Heart left ventricle (tissue), 13 donors: Measurements from ENCODE around the gene RRAGC.

ENCODE experiments used
- POLR2A ChIP-seq, 2 donors: fragments of 450-650 bp; IDR thresholded peaks; one replicate each; pipeline ENCODE4 v1.6.1; 2017; ENCODE audit warnings: antibody characterized with exemption in 2 of 2, mild to moderate bottlenecking in 2 of 2, moderate library complexity in 2 of 2
- TF ChIP-seq, protein P1 (sequence below), 12 donors: fragments of 200-600 bp; sonication (generic) in 4 of 12; IDR thresholded peaks; one replicate each; pipeline versions ENCODE4 v1.5.0 to v1.8.0; 2018 to 2022; ENCODE audit warnings: antibody characterized with exemption in 12 of 12, mild to moderate bottlenecking in 5 of 12
- donor health status: ischemic (EF 13 %, LVEDD 7.1; RV severe dilation, severe dysfunction).
- donor health status: DM: no; HTN: yes; CAD: no.
- donor health status: DM: no; HTN: no; CAD: no.
- donor health status: ischemic (EF 25% LVEDD 6.9; RV normal size, moderate dysfunction).
- donor health status: ischemic (EF 25% LVEDD 5.7; RV mildly dilated, moderate dysfunction).
- donor health status: ischemic (EF 35%, LVEDD 5.7; RV mildly dilated, moderate dysfunction).
- donor health status: nonischemic (EF 11% LVEDD 7.7; RV severe dilation, severe dysfunction).
- donor health status: DM: yes; HTN: yes; CAD: no.
- donor health status: PGD.
- donor health status: ischemic (EF 29% LVEDD 5.4; RV normal size, mild dysfunction).
- donor health status: nonischemic (EF 23%, LVEDD 6.1; RV moderate dilation, normal function).

DNA sequence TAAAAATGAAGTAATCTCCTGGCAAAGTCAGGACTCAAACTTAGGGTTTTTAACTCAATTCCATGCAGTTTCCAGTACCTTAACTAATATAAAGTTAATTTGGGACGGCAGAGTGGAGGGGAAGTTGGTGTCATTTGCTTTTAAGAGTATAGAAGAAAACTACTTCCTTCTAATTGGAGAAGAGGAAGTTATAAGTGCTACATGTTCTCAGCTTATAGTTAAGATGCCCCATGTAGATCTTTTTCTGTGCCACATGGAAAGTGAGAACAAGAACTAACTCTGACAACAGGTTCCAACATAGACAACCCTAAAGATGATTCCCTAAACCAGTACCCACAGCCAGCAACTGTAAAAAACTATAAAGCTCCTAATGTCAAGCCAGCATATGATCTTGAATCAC lies 11.5 kb downstream of the RRAGC start:
- TF ChIP-seq POLR2A (IDR thresholded peaks at IDR 0.05) = no peak
- TF ChIP-seq, protein P1, sequence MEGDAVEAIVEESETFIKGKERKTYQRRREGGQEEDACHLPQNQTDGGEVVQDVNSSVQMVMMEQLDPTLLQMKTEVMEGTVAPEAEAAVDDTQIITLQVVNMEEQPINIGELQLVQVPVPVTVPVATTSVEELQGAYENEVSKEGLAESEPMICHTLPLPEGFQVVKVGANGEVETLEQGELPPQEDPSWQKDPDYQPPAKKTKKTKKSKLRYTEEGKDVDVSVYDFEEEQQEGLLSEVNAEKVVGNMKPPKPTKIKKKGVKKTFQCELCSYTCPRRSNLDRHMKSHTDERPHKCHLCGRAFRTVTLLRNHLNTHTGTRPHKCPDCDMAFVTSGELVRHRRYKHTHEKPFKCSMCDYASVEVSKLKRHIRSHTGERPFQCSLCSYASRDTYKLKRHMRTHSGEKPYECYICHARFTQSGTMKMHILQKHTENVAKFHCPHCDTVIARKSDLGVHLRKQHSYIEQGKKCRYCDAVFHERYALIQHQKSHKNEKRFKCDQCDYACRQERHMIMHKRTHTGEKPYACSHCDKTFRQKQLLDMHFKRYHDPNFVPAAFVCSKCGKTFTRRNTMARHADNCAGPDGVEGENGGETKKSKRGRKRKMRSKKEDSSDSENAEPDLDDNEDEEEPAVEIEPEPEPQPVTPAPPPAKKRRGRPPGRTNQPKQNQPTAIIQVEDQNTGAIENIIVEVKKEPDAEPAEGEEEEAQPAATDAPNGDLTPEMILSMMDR (IDR thresholded peaks at IDR 0.05) = no peak
